ENCODE results near the gene JPH3.

GRCh38 chr16:87724490-87725291 is 122.4 kb downstream of the JPH3 start:
- TF ChIP-seq POLR2A (IDR thresholded peaks at IDR 0.05) (no peak), CTCF (IDR thresholded peaks at IDR 0.05) (no peak)
